GM19099 (cell line): ENCODE results near the gene WWOX.

Experiments used
- POLR2A ChIP-seq: IDR thresholded peaks from 3 replicates; pipeline ENCODE4 v1.6.1; 2011; ENCODE audit warnings: low read depth; ENCODE audit not compliant: insufficient read length; ENCODE audit errors: extremely low read depth

WWOX gene

DNA sequence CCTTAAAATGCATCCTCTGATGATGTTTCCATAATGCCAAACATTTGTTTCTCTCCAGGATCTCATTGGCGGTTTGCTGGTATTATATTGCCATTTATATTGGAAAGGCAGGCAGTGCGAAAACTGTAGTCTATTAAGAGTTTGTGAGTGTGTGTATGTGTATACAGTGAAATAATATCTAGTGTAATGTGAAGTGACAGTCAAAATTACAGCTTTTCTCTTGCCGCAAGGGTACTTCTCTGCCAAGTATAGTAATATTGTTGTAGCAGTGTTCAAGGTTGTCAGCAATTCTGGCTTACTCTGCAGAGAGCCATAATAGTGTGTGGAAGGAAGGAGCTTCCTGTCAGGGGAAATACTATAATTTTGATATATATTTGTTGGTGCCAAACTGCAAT is 178.6 kb downstream of the WWOX start:
- TF ChIP-seq POLR2A, result no peak

GRCh38 chr16:78281115-78281514 is 181.7 kb downstream of the WWOX start:
- TF ChIP-seq POLR2A, result no peak

DNA sequence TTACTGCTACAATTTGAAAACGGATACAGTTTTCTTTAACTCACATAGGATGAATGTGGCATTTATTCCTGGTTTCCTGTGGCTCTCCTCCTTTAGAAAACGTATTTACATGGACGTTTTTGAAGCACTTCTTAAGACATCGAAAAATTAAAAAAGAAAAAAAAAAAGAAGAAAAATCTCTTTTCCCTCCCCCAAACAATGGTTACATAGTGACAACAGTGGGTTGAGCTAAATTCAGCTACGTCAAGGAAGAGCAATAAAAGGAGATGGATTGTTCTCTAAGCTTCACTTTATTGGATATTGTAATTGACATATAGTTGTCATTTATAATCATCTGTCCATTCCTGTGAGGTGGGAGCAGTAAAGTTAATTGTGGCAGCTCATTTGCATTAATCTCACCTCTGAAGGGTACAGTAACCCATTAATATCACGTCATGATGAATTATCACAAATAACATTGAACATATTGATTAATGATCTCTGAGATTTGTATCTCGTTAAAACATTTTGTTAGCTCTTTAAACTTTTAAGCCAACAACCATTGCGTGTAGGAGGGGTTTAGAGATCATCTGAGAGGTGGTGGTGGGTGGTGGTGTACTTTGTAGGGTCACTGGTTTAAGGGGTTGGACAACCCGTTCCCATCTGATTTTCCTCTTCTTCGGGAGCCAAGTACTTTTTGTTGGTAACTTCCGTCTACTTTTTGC is 184.2 kb downstream of the WWOX start:
- no peak for TF ChIP-seq POLR2A

- no peak for TF ChIP-seq POLR2A
Measured at GRCh38 chr16:78284326-78284725, 184.9 kb downstream of the WWOX start.

DNA sequence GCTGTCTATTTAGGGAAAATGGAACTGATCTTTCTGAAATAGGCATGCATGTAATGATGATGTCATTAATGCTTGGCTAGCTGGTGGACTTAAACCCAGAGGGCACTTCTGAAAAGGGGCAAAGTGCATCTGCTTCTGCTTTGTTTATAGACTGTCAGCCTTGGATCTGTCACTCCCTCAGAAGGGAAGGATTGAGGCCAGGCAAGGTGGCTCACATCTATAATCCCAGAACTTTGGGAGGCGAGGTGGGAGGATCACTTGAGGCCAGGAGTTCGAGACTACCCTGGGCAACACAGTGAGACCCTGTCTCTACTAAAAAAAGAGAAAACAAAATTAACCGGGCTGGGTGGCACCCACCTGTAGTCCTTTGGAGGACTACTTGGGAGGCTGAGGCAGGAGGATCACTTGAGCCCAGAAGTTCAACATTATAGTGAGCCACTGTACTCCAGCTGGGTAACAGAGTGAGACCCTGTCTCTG is 185.5 kb downstream of the WWOX start:
- no peak for TF ChIP-seq POLR2A

DNA sequence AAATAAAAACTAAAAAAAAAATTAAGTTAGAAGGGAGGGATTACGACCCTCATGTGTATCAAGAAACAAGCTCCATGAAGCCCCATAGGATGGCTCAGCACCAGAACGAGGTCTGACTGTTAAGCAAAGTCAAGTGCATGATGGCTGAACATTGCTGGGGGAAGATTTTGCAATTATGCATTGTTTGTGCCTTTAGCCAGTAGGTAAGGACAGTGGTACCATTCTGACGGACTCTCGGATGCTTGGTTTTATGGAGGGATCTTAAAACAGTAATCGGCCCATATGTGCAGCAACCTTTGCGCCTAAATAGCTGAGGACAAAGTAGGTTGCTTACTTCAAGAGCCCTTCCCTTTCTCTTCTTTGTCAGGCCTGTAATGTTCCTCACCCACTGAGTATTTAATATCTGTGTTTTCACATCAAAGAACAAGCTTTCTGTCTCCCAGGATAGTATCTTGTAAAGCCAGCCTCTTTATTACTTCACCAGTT is 186.0 kb downstream of the WWOX start:
- TF ChIP-seq POLR2A, result no peak

DNA sequence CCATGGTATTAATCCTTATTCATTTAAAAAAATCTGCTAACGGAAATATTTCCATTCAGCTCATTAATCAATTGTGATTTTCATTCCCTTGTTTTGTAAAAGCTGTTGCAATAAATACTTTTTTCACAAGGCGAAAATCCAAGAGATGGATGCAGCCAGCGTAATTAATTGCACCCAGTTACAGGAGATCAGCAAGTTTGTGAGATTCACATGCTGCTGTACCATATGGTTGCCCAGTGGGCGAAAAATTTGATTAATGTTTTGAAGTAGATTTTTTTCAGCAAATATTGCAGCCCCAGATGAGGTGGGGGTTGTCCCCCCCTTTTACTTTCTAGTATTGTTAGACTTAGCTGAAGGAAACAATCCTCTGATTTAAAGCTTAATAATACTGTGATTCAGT is 186.6 kb downstream of the WWOX start:
- TF ChIP-seq POLR2A, result no peak

- TF ChIP-seq POLR2A, result no peak
Measured at GRCh38 chr16:78288888-78289287, 189.4 kb downstream of the WWOX start.

DNA sequence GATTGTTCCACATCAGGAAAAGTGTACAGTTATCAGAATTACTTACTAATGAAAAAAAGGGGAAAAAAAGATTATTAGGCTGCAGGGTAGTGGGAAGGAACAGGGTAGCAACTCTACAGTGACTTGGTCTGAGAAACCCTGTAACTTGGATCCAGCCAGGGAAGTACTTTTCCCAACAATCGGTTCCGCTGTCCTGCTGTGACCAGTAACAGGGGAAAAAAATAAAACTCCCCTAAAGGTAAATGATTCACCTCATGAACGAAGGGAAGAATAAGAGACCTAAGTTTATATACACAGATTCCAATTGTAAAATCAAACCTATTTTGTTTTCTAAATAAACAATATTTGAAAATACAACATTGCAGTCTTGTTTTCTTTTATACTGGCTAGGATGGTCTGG is 189.9 kb downstream of the WWOX start:
- TF ChIP-seq POLR2A, result no peak

- TF ChIP-seq POLR2A, result no peak
Measured at GRCh38 chr16:78289844-78290277, 190.4 kb downstream of the WWOX start.

- TF ChIP-seq POLR2A, result no peak
Measured at GRCh38 chr16:78290395-78290794, 190.9 kb downstream of the WWOX start.

GRCh38 chr16:78290872-78291591 is 191.6 kb downstream of the WWOX start:
- no peak for TF ChIP-seq POLR2A

GRCh38 chr16:78291604-78292003 is 192.2 kb downstream of the WWOX start:
- TF ChIP-seq POLR2A, result no peak

DNA sequence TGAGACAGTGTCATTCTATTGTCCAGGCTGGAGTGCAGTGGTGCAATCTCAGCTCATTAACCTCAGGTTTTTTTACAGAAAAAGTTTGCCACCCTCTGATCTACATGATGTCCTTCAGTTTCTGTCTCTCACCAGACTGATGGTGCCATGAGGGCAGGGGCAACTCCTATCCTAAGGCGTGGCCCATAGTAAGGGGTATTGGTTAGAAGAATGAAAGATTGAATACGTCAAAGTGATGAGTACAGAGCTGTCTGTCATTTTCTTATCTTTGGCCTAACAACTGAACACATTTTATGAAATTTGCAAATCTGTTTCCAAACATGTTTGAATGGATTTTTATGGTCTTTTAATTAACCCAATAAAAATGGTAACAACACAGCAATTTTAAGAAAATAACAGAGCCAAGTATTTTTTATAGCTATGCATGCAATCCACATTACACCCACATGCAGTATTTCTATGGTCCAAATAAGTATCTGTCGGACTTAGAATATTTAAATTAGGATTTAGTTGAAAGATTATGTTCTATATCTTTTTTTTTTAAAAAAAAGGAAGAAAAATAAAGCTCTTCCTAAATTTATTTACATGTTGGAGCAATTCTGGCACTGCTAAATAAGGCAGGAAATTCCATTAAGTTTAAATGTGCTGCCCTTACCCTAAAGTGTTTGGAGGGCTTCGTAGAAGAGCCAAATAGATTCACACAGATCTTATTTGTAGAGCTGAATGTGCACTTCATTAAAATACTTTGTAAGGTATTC is 192.8 kb downstream of the WWOX start:
- TF ChIP-seq POLR2A, result no peak

DNA sequence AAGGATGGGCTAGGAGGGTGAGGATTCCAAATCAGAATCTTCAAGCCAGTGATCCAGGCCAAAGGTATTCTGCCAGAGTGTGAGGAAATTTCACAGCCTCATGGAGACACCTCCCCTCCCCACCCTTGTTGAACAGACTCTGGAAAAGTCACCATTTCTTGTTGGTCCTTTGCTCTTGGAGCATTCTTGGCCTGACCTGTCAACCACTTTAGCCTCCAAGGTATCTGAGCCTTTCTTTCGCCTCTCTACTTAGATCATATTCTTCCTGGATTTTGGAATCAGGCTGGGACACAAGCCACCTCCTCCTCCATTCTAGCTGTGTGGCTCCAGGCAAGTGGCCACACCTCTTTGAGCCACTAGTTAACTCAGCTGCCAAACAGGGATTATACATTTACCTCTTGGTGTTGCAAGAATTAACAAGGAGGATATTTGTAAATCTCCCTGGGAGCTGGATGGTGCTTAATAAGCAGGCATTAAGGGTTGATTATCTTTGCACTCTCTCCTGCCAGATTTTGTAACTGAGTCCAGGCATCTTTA is 193.5 kb downstream of the WWOX start:
- TF ChIP-seq POLR2A, result no peak
